SK-N-SH (cell line): Measurements from ENCODE around the gene GRM1. TPM values are rescaled to one million over a fixed set of nuclear protein-coding genes. Genes with fewer than 3 reads are reported as not detected.

Experiments used
- CTCF ChIA-PET: fragments of 300-600, 350-600 bp; formaldehyde crosslinking; extraction: SDS; loops from one replicate; lab custom pipeline; 2021; lab: Yijun Ruan, JAX
- POLR2A ChIA-PET: fragments of 350-600 bp; sonication (Branson Sonifier 250); formaldehyde crosslinking; extraction: SDS; loops from one replicate; lab custom pipeline; 2020; ENCODE audit warnings: antibody characterized with exemption, inconsistent platforms; lab: Yijun Ruan, JAX
- DNase-seq: peaks from one replicate; pipeline ENCODE4 v3.0.0; 2012
- H2AFZ ChIP-seq: fragments of 200-600 bp; sonication (generic); 2 replicates; pipeline ENCODE4 v1.8.1; 2016; ENCODE audit warnings: antibody characterized with exemption, mild to moderate bottlenecking, low read depth
- H3F3A ChIP-seq: fragments of 200-600 bp; sonication (generic); replicated peaks from 2 replicates; pipeline ENCODE3; 2016; ENCODE audit warnings: antibody characterized with exemption, mild to moderate bottlenecking; ENCODE audit not compliant: insufficient read depth
- H3K27ac ChIP-seq, 2 experiments: fragments of 200-500 bp in 1 of 2; fragments of 200-600 bp in 1 of 2; sonication (Bioruptor generic) in 1 of 2; sonication (generic), shearing (Covaris generic) in 1 of 2; 2 replicates each; pipeline versions ENCODE4 v1.5.1 to v1.6.1; 2014 to 2016; ENCODE audit warnings: low read depth in 2 of 2, inconsistent platforms in 1 of 2, low read length in 1 of 2, mild to moderate bottlenecking in 1 of 2, mixed read lengths in 1 of 2
- H3K27me3 ChIP-seq: fragments of 200-600 bp; sonication (generic), shearing (Covaris generic); 2 replicates; pipeline ENCODE4 v1.6.1; 2016; ENCODE audit warnings: mixed run types; ENCODE audit not compliant: insufficient read depth
- H3K36me3 ChIP-seq, 2 experiments: fragments of 200-500 bp in 1 of 2; fragments of 200-600 bp in 1 of 2; sonication (Bioruptor generic) in 1 of 2; sonication (generic) in 1 of 2; replicated peaks in 1 of 2; 2 replicates each; pipeline versions ENCODE3 to v1.5.1; 2014 to 2016; ENCODE audit warnings: low read length in 1 of 2, mild to moderate bottlenecking in 1 of 2; ENCODE audit not compliant: insufficient read depth in 2 of 2, control insufficient read depth in 1 of 2
- H3K4me1 ChIP-seq, 2 experiments: fragments of 200-500 bp in 1 of 2; fragments of 200-600 bp in 1 of 2; sonication (Bioruptor generic) in 1 of 2; sonication (generic), shearing (Covaris generic) in 1 of 2; 2 replicates each; pipeline versions ENCODE4 v1.5.1 to v1.6.1; 2014 to 2016; ENCODE audit warnings: low read depth in 1 of 2, low read length in 1 of 2, mixed run types in 1 of 2; ENCODE audit not compliant: insufficient read depth in 2 of 2, control insufficient read depth in 1 of 2
- H3K4me2 ChIP-seq: fragments of 200-600 bp; sonication (generic), shearing (Covaris generic); 2 replicates; pipeline ENCODE4 v1.6.1; 2017; ENCODE audit warnings: mixed run types
- H3K4me3 ChIP-seq, 2 experiments: fragments of 200-500 bp in 1 of 2; fragments of 200-600 bp in 1 of 2; sonication (Bioruptor generic) in 1 of 2; sonication (generic), shearing (Covaris generic) in 1 of 2; 2 replicates each; pipeline versions ENCODE4 v1.5.1 to v1.8.1; 2014 to 2016; ENCODE audit warnings: low read depth in 2 of 2, inconsistent platforms in 1 of 2, low read length in 1 of 2, mild to moderate bottlenecking in 1 of 2, mixed read lengths in 1 of 2, moderate library complexity in 1 of 2
- H3K79me2 ChIP-seq: fragments of 200-600 bp; sonication (generic); 2 replicates; pipeline ENCODE4 v1.8.1; 2017; ENCODE audit warnings: mild to moderate bottlenecking; ENCODE audit not compliant: insufficient read depth
- H3K9ac ChIP-seq: fragments of 200-600 bp; sonication (generic); 2 replicates; pipeline ENCODE4 v1.6.1; 2017; ENCODE audit warnings: mixed run types
- H3K9me2 ChIP-seq: fragments of 200-600 bp; sonication (generic); 2 replicates; pipeline ENCODE4 v1.6.1; 2017; ENCODE audit warnings: mixed run types
- H3K9me3 ChIP-seq: fragments of 200-600 bp; sonication (generic); 2 replicates; pipeline ENCODE4 v1.6.1; 2017; ENCODE audit warnings: mixed run types, mild to moderate bottlenecking, moderate library complexity
- H4K20me1 ChIP-seq: fragments of 200-600 bp; sonication (generic); 2 replicates; pipeline ENCODE4 v1.6.1; 2017; ENCODE audit warnings: mild to moderate bottlenecking, mixed run types; ENCODE audit not compliant: insufficient read depth
- CHD2 ChIP-seq: fragments of 150-350 bp; IDR thresholded peaks from 2 replicates; pipeline ENCODE4 v1.6.1; 2018; ENCODE audit warnings: low read length; ENCODE audit not compliant: partially characterized antibody
- ELF1 ChIP-seq: IDR thresholded peaks from 2 replicates; pipeline ENCODE4 v1.4.0; 2012
- FOXJ3 ChIP-seq: sonication (generic); formaldehyde crosslinking; IDR thresholded peaks from 2 replicates; pipeline ENCODE4 v1.5.1; 2020; ENCODE audit warnings: mild to moderate bottlenecking, missing genetic modification reagents
- FOXM1 ChIP-seq: IDR thresholded peaks from 2 replicates; pipeline ENCODE4 v1.4.0; 2012; ENCODE audit warnings: low read depth, mild to moderate bottlenecking
- GABPA ChIP-seq: IDR thresholded peaks from 2 replicates; pipeline ENCODE4 v1.4.0; 2012; ENCODE audit warnings: low read depth, mild to moderate bottlenecking
- GATA2 ChIP-seq: sonication (generic); formaldehyde crosslinking; IDR thresholded peaks from 2 replicates; pipeline ENCODE4 v1.5.0; 2020; ENCODE audit warnings: mild to moderate bottlenecking, missing genetic modification reagents
- IRF3 ChIP-seq: fragments of 150-350 bp; IDR thresholded peaks from 2 replicates; pipeline ENCODE4 v1.6.1; 2016; ENCODE audit warnings: mild to moderate bottlenecking, low read depth, low read length
- MAX ChIP-seq: IDR thresholded peaks from 2 replicates; pipeline ENCODE4 v1.4.0; 2012; ENCODE audit warnings: low read depth
- MEF2A ChIP-seq: IDR thresholded peaks from 2 replicates; pipeline ENCODE4 v1.4.0; 2012; ENCODE audit warnings: low read depth, borderline replicate concordance
- MXI1 ChIP-seq: IDR thresholded peaks from 2 replicates; pipeline ENCODE4 v1.6.1; 2012; ENCODE audit warnings: mild to moderate bottlenecking, low read depth, low read length, improper control_type of control experiment
- POLR2AphosphoS5 ChIP-seq: IDR thresholded peaks from 2 replicates; pipeline ENCODE4 v1.6.1; 2012; ENCODE audit warnings: low read depth, low read length
- RCOR1 ChIP-seq: fragments of 150-350 bp; IDR thresholded peaks from 2 replicates; pipeline ENCODE4 v1.6.1; 2017; ENCODE audit warnings: antibody characterized with exemption, low read length
- REST ChIP-seq: IDR thresholded peaks from 2 replicates; pipeline ENCODE4 v1.6.1; 2012; ENCODE audit warnings: mild to moderate bottlenecking, low read depth, low read length, moderate library complexity
- USF2 ChIP-seq: fragments of 150-350 bp; IDR thresholded peaks from 2 replicates; pipeline ENCODE4 v1.6.1; 2017; ENCODE audit warnings: antibody characterized with exemption, low read length, low read depth, borderline replicate concordance
- YY1 ChIP-seq: IDR thresholded peaks from 2 replicates; pipeline ENCODE4 v1.4.0; 2012; ENCODE audit warnings: low read depth, mild to moderate bottlenecking
- ZBTB33 ChIP-seq: IDR thresholded peaks from 2 replicates; pipeline ENCODE4 v1.4.0; 2012; ENCODE audit warnings: low read depth, borderline replicate concordance
- WGBS: methylation state at CpG from one replicate; pipeline ENCODE4 v1.1.6; 2017; ENCODE audit warnings: low lambda C conversion rate; 5-methylcytosine and 5-hydroxymethylcytosine counted together
- polyA plus RNA-seq, 3 experiments: library from polyadenylated mRNA; depleted of rRNA; stranded (reverse); fragments of >200 nt; gene quantifications; 2 replicates each; pipeline ENCODE4 v1.2.3, GENCODE V29; 2012

The GRM1 gene
- polyA plus RNA-seq, 1 of the 3 experiments (the other 2 are of a cell fraction) = 0.05 TPM

GRCh38 chr6:146267447-146267846, 238.6 kb downstream of the GRM1 start:
- H3K4me1 ChIP-seq = no peaks in the 10 kb centered on the region
- no peak for DNase-seq
- no peaks in the 10 kb centered on the region for H3K36me3 ChIP-seq
- no peak overlapping the region for H3K27ac ChIP-seq
- H3F3A ChIP-seq = no peaks in the 10 kb centered on the region
- TF ChIP-seq MXI1 (no peak), FOXJ3 (no peak), RCOR1 (no peak), YY1 (no peak), REST (no peak), ZBTB33 (no peak), MEF2A (no peak), USF2 (no peak), POLR2AphosphoS5 (no peak), ELF1 (no peak), MAX (no peak), GATA2 (CRISPR knock-in tag) (no peak), GABPA (no peak), FOXM1 (no peak), IRF3 (no peak), CHD2 (no peak)
- no peaks in the 10 kb centered on the region for H3K9me2 ChIP-seq
- H2AFZ ChIP-seq = no peak overlapping the region
- no peak overlapping the region for H3K9ac ChIP-seq
- no peak overlapping the region for H3K4me3 ChIP-seq
- H3K79me2 ChIP-seq = no peaks in the 10 kb centered on the region
- no peaks in the 10 kb centered on the region for H3K9me3 ChIP-seq
- CTCF ChIA-PET = no interaction called here
- no peak overlapping the region for H3K4me2 ChIP-seq
- POLR2A ChIA-PET = no interaction called here
- WGBS = 71% methylated on average over 18 of the region's 18 CpGs
- H3K27me3 ChIP-seq = no peaks in the 10 kb centered on the region
- no peaks in the 10 kb centered on the region for H4K20me1 ChIP-seq
